GM23248 (cell line): Measurements from ENCODE around the gene SMYD3. TPM values are rescaled to one million over a fixed set of nuclear protein-coding genes. Genes with fewer than 3 reads are reported as not detected.
"Not testable (repeated sequence)": the region's sequence is repeated elsewhere in the genome, so short reads cannot be mapped to it uniquely, and the experiment has no call there.

Experiments used
- DNase-seq: peaks from one replicate; pipeline ENCODE4 v3.0.0-alpha.2; 2015
- H2AFZ ChIP-seq: fragments of 200-600 bp; sonication (generic); 2 replicates; pipeline ENCODE4 v1.6.1; 2016; ENCODE audit warnings: antibody characterized with exemption
- H3F3A ChIP-seq: fragments of 200-600 bp; sonication (generic); 2 replicates; pipeline ENCODE4 v1.6.1; 2016; ENCODE audit warnings: mild to moderate bottlenecking, antibody characterized with exemption, mixed run types; ENCODE audit not compliant: insufficient read depth
- H3K27ac ChIP-seq: fragments of 200-600 bp; sonication (generic); 2 replicates; pipeline ENCODE4 v1.5.1; 2016; ENCODE audit warnings: mild to moderate bottlenecking
- H3K27me3 ChIP-seq: fragments of 200-600 bp; sonication (generic); replicated peaks from 2 replicates; pipeline ENCODE4 v1.6.1; 2016; ENCODE audit warnings: mild to moderate bottlenecking; ENCODE audit not compliant: insufficient read depth
- H3K36me3 ChIP-seq: fragments of 200-600 bp; sonication (generic); 2 replicates; pipeline ENCODE4 v1.6.1; 2016; ENCODE audit warnings: low read depth, mild to moderate bottlenecking
- H3K4me1 ChIP-seq: fragments of 200-600 bp; sonication (generic); 2 replicates; pipeline ENCODE4 v1.6.1; 2016; ENCODE audit warnings: mild to moderate bottlenecking; ENCODE audit not compliant: insufficient read depth
- H3K4me2 ChIP-seq: fragments of 200-600 bp; sonication (generic); one replicate; pipeline ENCODE4 v1.6.1; 2016; ENCODE audit warnings: mild to moderate bottlenecking; ENCODE audit not compliant: unreplicated experiment
- H3K4me3 ChIP-seq: fragments of 200-600 bp; sonication (generic); 2 replicates; pipeline ENCODE4 v1.5.1; 2016; ENCODE audit warnings: mild to moderate bottlenecking
- H3K79me2 ChIP-seq: fragments of 200-600 bp; sonication (generic); 2 replicates; pipeline ENCODE4 v1.6.1; 2016; ENCODE audit warnings: mild to moderate bottlenecking; ENCODE audit not compliant: insufficient read depth
- H3K9ac ChIP-seq: fragments of 200-600 bp; sonication (generic); 2 replicates; pipeline ENCODE4 v1.6.1; 2016; ENCODE audit warnings: mild to moderate bottlenecking
- H3K9me2 ChIP-seq: fragments of 200-600 bp; sonication (generic); 2 replicates; pipeline ENCODE4 v1.6.1; 2016; ENCODE audit warnings: mixed run types, mild to moderate bottlenecking, moderate library complexity; ENCODE audit not compliant: insufficient read depth
- H3K9me3 ChIP-seq: fragments of 200-600 bp; sonication (generic); one replicate; pipeline ENCODE4 v1.6.1; 2017; ENCODE audit warnings: low read depth
- H4K20me1 ChIP-seq: fragments of 200-600 bp; sonication (generic); 2 replicates; pipeline ENCODE4 v1.6.0; 2016; ENCODE audit not compliant: insufficient read depth
- EZH2 ChIP-seq: fragments of 200-600 bp; sonication (generic); IDR thresholded peaks from 2 replicates; pipeline ENCODE4 v1.6.1; 2018; ENCODE audit warnings: antibody characterized with exemption, mild to moderate bottlenecking; ENCODE audit not compliant: insufficient read depth, poor library complexity, severe bottlenecking
- EZH2phosphoT487 ChIP-seq: fragments of 200-600 bp; sonication (generic); IDR thresholded peaks from 2 replicates; pipeline ENCODE4 v1.6.1; 2018; ENCODE audit warnings: antibody characterized with exemption, moderate library complexity, mild to moderate bottlenecking, low read depth; ENCODE audit not compliant: insufficient read depth
- WGBS, 2 experiments: methylation state at CpG; one replicate each; pipeline ENCODE4 v1.1.6; 2015 to 2017; ENCODE audit warnings: low lambda C conversion rate in 2 of 2, low coverage in 1 of 2; ENCODE audit errors: missing lambda C conversion rate in 2 of 2; 5-methylcytosine and 5-hydroxymethylcytosine counted together
- in situ Hi-C: fragments of 300-500 bp; cut with MboI; formaldehyde crosslinking; loops from 2 replicates; pipeline ENCODE4 v1.15.0; 2020
- polyA plus RNA-seq: library from polyadenylated mRNA; unstranded; fragments of >200 nt; fragmentation: Nextera tagmentation; extraction: Ambion mirVana; gene quantifications from 2 replicates; pipeline ENCODE4 v1.2.1, GENCODE V29; 2016
- total RNA-seq: library from RNA; depleted of rRNA; stranded (reverse); fragments of >200 nt; shearing (Covaris generic); gene quantifications from 2 replicates; pipeline ENCODE4 v1.2.3, GENCODE V29; 2014

The SMYD3 gene
- total and polyA plus RNA-seq, 2 experiments from 2014 or later = 32.1 to 44.8 TPM

- H3K9me3 ChIP-seq = no peaks in the 10 kb centered on the region
- H3K4me2 ChIP-seq = no peak overlapping the region
- H3F3A ChIP-seq = no peaks in the 10 kb centered on the region
- H3K27ac ChIP-seq = no peak overlapping the region
- DNase-seq = no peak
- H2AFZ ChIP-seq = no peak overlapping the region
- no peaks in the 10 kb centered on the region for H3K9me2 ChIP-seq
- TF ChIP-seq EZH2 (no peak), EZH2phosphoT487 (no peak)
- H3K79me2 ChIP-seq = no peaks in the 10 kb centered on the region
- no peaks in the 10 kb centered on the region for H3K4me1 ChIP-seq
- no peaks in the 10 kb centered on the region for H3K27me3 ChIP-seq
- H3K36me3 ChIP-seq = no peaks in the 10 kb centered on the region
- WGBS, 2 experiments = 64 to 68% methylated on average over 3 of the region's 3 CpGs
- in situ Hi-C loops = no loop called here
- no peak overlapping the region for H3K9ac ChIP-seq
- H3K4me3 ChIP-seq = no peak overlapping the region
- H4K20me1 ChIP-seq = no peaks in the 10 kb centered on the region
Observed at GRCh38 chr1:245942856-245943255, 564.2 kb downstream of the SMYD3 start.

- H3K4me2 ChIP-seq, H4K20me1 ChIP-seq, H2AFZ ChIP-seq, H3K9me2 ChIP-seq, H3K4me3 ChIP-seq, H3K79me2 ChIP-seq, H3K27ac ChIP-seq, H3K27me3 ChIP-seq, H3K9me3 ChIP-seq, H3K4me1 ChIP-seq, H3K36me3 ChIP-seq, H3K9ac ChIP-seq, in situ Hi-C loops, DNase-seq, H3F3A ChIP-seq: not testable (repeated sequence)
- 95 to 100% methylated on average over 1 of the region's 1 CpG for WGBS, 2 experiments
Observed at GRCh38 chr1:245941771-245942170, 565.3 kb downstream of the SMYD3 start.

DNA sequence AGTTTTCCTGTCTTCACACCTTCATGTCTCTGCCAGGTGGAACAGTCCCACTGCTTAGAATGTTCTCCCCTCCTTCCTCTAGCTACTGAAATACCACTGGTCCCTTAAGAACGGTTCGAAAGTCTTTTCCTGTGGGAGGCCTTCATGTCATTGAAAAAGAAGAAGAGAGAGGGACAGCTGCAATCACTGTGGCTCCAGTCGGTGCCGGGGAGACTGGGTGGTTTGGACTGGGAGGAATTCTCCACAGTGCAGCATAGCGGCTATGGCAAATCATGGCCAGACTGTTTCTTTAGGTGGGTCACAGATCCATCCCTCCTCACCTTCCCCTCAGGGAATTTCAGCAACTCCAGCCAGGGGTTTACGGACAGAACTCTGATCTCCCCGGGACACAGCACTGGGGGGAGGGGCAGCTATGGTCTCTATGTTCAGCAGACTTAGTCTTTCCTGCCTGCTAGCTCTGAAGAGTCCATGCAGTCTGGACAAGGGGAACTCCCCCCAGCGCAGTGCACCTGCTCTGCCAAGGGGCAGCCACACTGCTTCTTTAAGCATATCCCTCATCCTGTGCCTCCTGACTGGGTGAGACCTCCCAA lies 567.2 kb downstream of the SMYD3 start:
- Histone ChIP-seq H3K27ac (no peak overlapping the region), H3K36me3 (no peaks in the 10 kb centered on the region), H2AFZ (no peak overlapping the region), H3K9me3 (no peaks in the 10 kb centered on the region), H3F3A (no peaks in the 10 kb centered on the region), H3K79me2 (no peaks in the 10 kb centered on the region), H3K4me2 (no peak overlapping the region), H3K27me3 (no peaks in the 10 kb centered on the region), H3K9me2 (no peaks in the 10 kb centered on the region), H3K4me1 (no peaks in the 10 kb centered on the region), H3K4me3 (no peak overlapping the region), H4K20me1 (no peaks in the 10 kb centered on the region), H3K9ac (no peak overlapping the region)
- WGBS, 2 experiments = 56 to 59% methylated on average over 8 of the region's 8 CpGs
- TF ChIP-seq EZH2phosphoT487 (no peak), EZH2 (no peak)
- DNase-seq = no peak
- in situ Hi-C loops = no loop called here

DNA sequence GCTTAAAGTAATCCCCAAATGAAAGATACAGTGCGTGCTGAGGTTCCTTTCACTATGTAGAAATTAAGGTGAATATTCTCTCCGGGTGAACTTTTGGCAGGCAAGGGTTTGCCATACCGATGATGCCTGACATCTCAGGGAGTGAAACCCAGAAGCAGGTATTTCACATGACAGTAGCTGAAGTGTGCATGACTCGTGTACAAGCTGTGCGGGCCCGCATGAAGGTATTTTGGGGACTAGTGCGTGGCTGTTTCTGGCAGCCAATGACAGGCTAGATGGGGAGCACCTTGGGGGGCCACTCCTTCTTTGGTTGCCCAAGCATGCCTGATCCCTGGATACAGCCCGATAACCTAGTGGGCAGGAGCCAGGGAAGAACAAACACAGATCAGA lies 569.0 kb downstream of the SMYD3 start:
- H3K4me3 ChIP-seq = no peak overlapping the region
- in situ Hi-C loops = no loop called here
- no peaks in the 10 kb centered on the region for H3K27me3 ChIP-seq
- no peak overlapping the region for H2AFZ ChIP-seq
- no peaks in the 10 kb centered on the region for H3F3A ChIP-seq
- H3K27ac ChIP-seq = no peak overlapping the region
- no peak for TF ChIP-seq EZH2
- no peak for TF ChIP-seq EZH2phosphoT487
- H3K79me2 ChIP-seq = no peaks in the 10 kb centered on the region
- no peaks in the 10 kb centered on the region for H4K20me1 ChIP-seq
- no peak for DNase-seq
- H3K9ac ChIP-seq = no peak overlapping the region
- no peak overlapping the region for H3K4me2 ChIP-seq
- H3K36me3 ChIP-seq = no peaks in the 10 kb centered on the region
- no peaks in the 10 kb centered on the region for H3K9me2 ChIP-seq
- H3K9me3 ChIP-seq = no peaks in the 10 kb centered on the region
- 84 to 87% methylated on average over 8 of the region's 8 CpGs for WGBS, 2 experiments
- H3K4me1 ChIP-seq = no peaks in the 10 kb centered on the region

DNA sequence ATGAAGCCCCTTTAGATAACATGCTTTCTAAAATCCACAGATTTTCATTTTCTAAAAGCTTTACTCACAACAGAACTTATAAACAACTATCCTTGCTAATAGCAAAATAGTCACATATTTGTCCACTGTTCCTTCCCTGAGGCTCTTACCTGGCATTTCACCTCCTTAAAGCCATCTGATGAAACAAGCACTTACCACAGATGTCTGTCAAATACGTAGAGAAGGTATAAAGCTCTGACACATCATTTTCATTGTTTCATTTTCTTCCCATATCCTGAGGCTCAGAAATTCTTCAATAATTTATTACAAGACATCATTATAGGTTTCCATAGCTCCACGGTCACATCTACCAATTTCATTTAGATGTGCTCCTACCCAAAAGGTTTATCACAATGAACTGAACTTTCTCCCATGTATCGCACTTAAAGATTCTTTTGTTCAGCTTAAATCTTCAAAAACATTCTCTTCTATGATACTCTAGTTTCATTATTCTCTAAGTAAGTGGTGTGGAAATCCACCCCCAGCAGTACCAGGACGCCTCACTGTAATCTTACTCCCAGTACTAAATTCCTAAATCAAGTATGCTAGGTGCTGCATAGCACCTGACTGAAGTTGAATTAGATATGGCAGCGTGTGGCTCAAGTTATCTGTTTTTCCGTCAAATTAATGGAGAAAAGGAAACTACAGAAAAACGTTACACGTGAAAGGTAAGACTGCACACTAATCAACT lies 569.6 kb downstream of the SMYD3 start:
- H3K9ac ChIP-seq = no peak overlapping the region
- H2AFZ ChIP-seq = no peak overlapping the region
- no peaks in the 10 kb centered on the region for H3F3A ChIP-seq
- no peak overlapping the region for H3K27ac ChIP-seq
- no peaks in the 10 kb centered on the region for H4K20me1 ChIP-seq
- no peaks in the 10 kb centered on the region for H3K36me3 ChIP-seq
- no peaks in the 10 kb centered on the region for H3K79me2 ChIP-seq
- H3K27me3 ChIP-seq = no peaks in the 10 kb centered on the region
- TF ChIP-seq EZH2phosphoT487 = no peak
- TF ChIP-seq EZH2 = no peak
- in situ Hi-C loops = no loop called here
- no peaks in the 10 kb centered on the region for H3K9me2 ChIP-seq
- no peaks in the 10 kb centered on the region for H3K4me1 ChIP-seq
- no peaks in the 10 kb centered on the region for H3K9me3 ChIP-seq
- H3K4me2 ChIP-seq = no peak overlapping the region
- WGBS, 2 experiments = 93 to 94% methylated on average over 8 of the region's 8 CpGs
- no peak for DNase-seq
- no peak overlapping the region for H3K4me3 ChIP-seq
